H9 (cell line): ENCODE measurements around the gene FAM120C. TPM values are rescaled to one million over a fixed set of nuclear protein-coding genes. Genes with fewer than 3 reads are reported as not detected.

Experiments used
- DNase-seq: peaks from one replicate; pipeline ENCODE4 v3.0.0-alpha.2; 2017
- H2AFZ ChIP-seq: one replicate; pipeline ENCODE4 v1.6.1; 2013; ENCODE audit warnings: mild to moderate bottlenecking, low read length, control low read depth, moderate library complexity
- H2AK5ac ChIP-seq: 2 replicates; pipeline ENCODE4 v1.6.1; 2013; ENCODE audit warnings: low read length, control low read depth, mixed read lengths; ENCODE audit not compliant: insufficient read length
- H2BK120ac ChIP-seq: one replicate; pipeline ENCODE4 v1.6.1; 2013; ENCODE audit warnings: low read depth, mild to moderate bottlenecking, low read length, control low read depth, inconsistent platforms; ENCODE audit not compliant: poor library complexity, severe bottlenecking
- H2BK12ac ChIP-seq: 2 replicates; pipeline ENCODE4 v1.6.1; 2013; ENCODE audit warnings: low read length, control low read depth, mixed read lengths, low read depth; ENCODE audit not compliant: insufficient read length
- H2BK15ac ChIP-seq: 2 replicates; pipeline ENCODE4 v1.6.1; 2013; ENCODE audit warnings: low read depth, low read length, control low read depth
- H2BK20ac ChIP-seq: one replicate; pipeline ENCODE4 v1.6.1; 2013; ENCODE audit warnings: low read depth, mild to moderate bottlenecking, low read length, control low read depth, inconsistent platforms; ENCODE audit not compliant: poor library complexity, severe bottlenecking
- H2BK5ac ChIP-seq: 2 replicates; pipeline ENCODE4 v1.6.1; 2013; ENCODE audit warnings: low read length, control low read depth, mixed read lengths; ENCODE audit not compliant: insufficient read length
- H3K14ac ChIP-seq: 2 replicates; pipeline ENCODE4 v1.6.1; 2013; ENCODE audit warnings: low read length, control low read depth; ENCODE audit not compliant: insufficient read depth
- H3K18ac ChIP-seq: 2 replicates; pipeline ENCODE4 v1.6.1; 2013; ENCODE audit warnings: low read depth, mild to moderate bottlenecking, mixed read lengths, low read length, control low read depth; ENCODE audit not compliant: insufficient read length
- H3K23ac ChIP-seq: 2 replicates; pipeline ENCODE4 v1.6.1; 2013; ENCODE audit warnings: low read length, control low read depth, mixed read lengths, low read depth; ENCODE audit not compliant: insufficient read length
- H3K23me2 ChIP-seq: 2 replicates; pipeline ENCODE4 v1.6.1; 2013; ENCODE audit warnings: low read depth, mild to moderate bottlenecking, mixed read lengths, low read length, control low read depth; ENCODE audit not compliant: insufficient read length, poor library complexity, severe bottlenecking
- H3K27ac ChIP-seq: 2 replicates; pipeline ENCODE4 v1.5.1; 2013; ENCODE audit warnings: low read length, control low read depth, mixed read lengths, low read depth; ENCODE audit not compliant: insufficient read length
- H3K27me3 ChIP-seq: 2 replicates; pipeline ENCODE4 v1.6.1; 2013; ENCODE audit warnings: low read length, control low read depth, inconsistent platforms; ENCODE audit not compliant: insufficient read depth
- H3K4ac ChIP-seq: 2 replicates; pipeline ENCODE4 v1.6.1; 2013; ENCODE audit warnings: low read depth, mild to moderate bottlenecking, control low read depth, inconsistent platforms, low read length, moderate library complexity
- H3K4me1 ChIP-seq: 2 replicates; pipeline ENCODE4 v1.6.1; 2013; ENCODE audit warnings: low read length, control low read depth, inconsistent platforms; ENCODE audit not compliant: insufficient read depth
- H3K4me2 ChIP-seq: 2 replicates; pipeline ENCODE4 v1.6.1; 2013; ENCODE audit warnings: low read length, control low read depth, mixed read lengths; ENCODE audit not compliant: insufficient read length, insufficient read depth
- H3K56ac ChIP-seq: 2 replicates; pipeline ENCODE4 v1.6.1; 2013; ENCODE audit warnings: low read depth, mild to moderate bottlenecking, mixed read lengths, low read length, control low read depth; ENCODE audit not compliant: insufficient read length
- H3K79me1 ChIP-seq: 2 replicates; pipeline ENCODE4 v1.6.1; 2013; ENCODE audit warnings: low read depth, mild to moderate bottlenecking, moderate library complexity, low read length, control low read depth, inconsistent platforms; ENCODE audit not compliant: insufficient read depth, poor library complexity, severe bottlenecking
- H3K79me2 ChIP-seq: 2 replicates; pipeline ENCODE4 v1.6.1; 2013; ENCODE audit warnings: low read length, control low read depth, inconsistent platforms; ENCODE audit not compliant: insufficient read depth
- H3K9ac ChIP-seq: 2 replicates; pipeline ENCODE4 v1.6.1; 2013; ENCODE audit warnings: low read length, control low read depth, mixed read lengths; ENCODE audit not compliant: insufficient read length; ENCODE audit errors: extremely low read depth
- H3K9me3 ChIP-seq: one replicate; pipeline ENCODE4 v1.6.1; 2013; ENCODE audit warnings: low read depth, low read length, inconsistent platforms; ENCODE audit not compliant: control insufficient read depth
- H3T11ph ChIP-seq: one replicate; pipeline ENCODE4 v1.6.1; 2013; ENCODE audit warnings: mild to moderate bottlenecking, low read length, control low read depth, inconsistent platforms
- H4K20me1 ChIP-seq: one replicate; pipeline ENCODE4 v1.6.1; 2013; ENCODE audit not compliant: control insufficient read depth, insufficient read length, insufficient read depth
- H4K5ac ChIP-seq: 2 replicates; pipeline ENCODE4 v1.6.1; 2013; ENCODE audit warnings: low read depth, mild to moderate bottlenecking, mixed read lengths, low read length, control low read depth; ENCODE audit not compliant: insufficient read length
- H4K8ac ChIP-seq: replicated peaks from 2 replicates; pipeline ENCODE4 v1.6.1; 2013; ENCODE audit warnings: low read length, control low read depth, mixed read lengths, low read depth; ENCODE audit not compliant: insufficient read length
- H4K91ac ChIP-seq: 2 replicates; pipeline ENCODE4 v1.6.1; 2013; ENCODE audit warnings: low read depth, mild to moderate bottlenecking, moderate library complexity, mixed read lengths, low read length, control low read depth; ENCODE audit not compliant: insufficient read length
- H3K27ac Mint-ChIP-seq, 3 experiments: 2 replicates in 2 of 3; 3 replicates in 1 of 3; pipeline ENCODE4 v1.8.0; 2020 to 2021; ENCODE audit warnings: mixed read lengths in 3 of 3, mild to moderate bottlenecking in 1 of 3, moderate library complexity in 1 of 3
- H3K27me3 Mint-ChIP-seq: 2 replicates; pipeline ENCODE4 v1.8.0; 2021; ENCODE audit warnings: low read depth, mild to moderate bottlenecking, moderate library complexity, mixed read lengths
- H3K36me3 Mint-ChIP-seq, 3 experiments: 2 replicates in 2 of 3; 3 replicates in 1 of 3; pipeline ENCODE4 v1.8.0; 2020 to 2021; ENCODE audit warnings: low read depth in 3 of 3, mixed read lengths in 3 of 3; ENCODE audit not compliant: insufficient read depth in 1 of 3
- H3K4me1 Mint-ChIP-seq, 2 experiments: 2 replicates each; pipeline ENCODE4 v1.8.0; 2020; ENCODE audit warnings: mixed read lengths in 2 of 2
- H3K4me3 Mint-ChIP-seq, 2 experiments: 2 replicates in 1 of 2; 3 replicates in 1 of 2; pipeline ENCODE4 v1.8.0; 2020 to 2021; ENCODE audit warnings: mild to moderate bottlenecking in 2 of 2, mixed read lengths in 2 of 2, moderate library complexity in 1 of 2
- H3K9me3 Mint-ChIP-seq, 2 experiments: 2 replicates in 1 of 2; 3 replicates in 1 of 2; pipeline ENCODE4 v1.8.0; 2020; ENCODE audit warnings: mild to moderate bottlenecking in 2 of 2, mixed read lengths in 2 of 2, moderate library complexity in 1 of 2
- WGBS: extraction: QIAGEN DNeasy Blood & Tissue Kit; methylation state at CpG from one replicate; pipeline ENCODE4 v1.1.7; 2013; ENCODE audit warnings: missing lambda C conversion rate, low lambda C conversion rate, mixed read lengths; ENCODE audit not compliant: insufficient read length; ENCODE audit errors: extremely low coverage; 5-methylcytosine and 5-hydroxymethylcytosine counted together
- total RNA-seq: library from RNA; stranded (reverse); gene quantifications from 2 replicates; pipeline ENCODE4 v1.2.1, GENCODE V29; 2021
- TF ChIP-seq, protein P1 (sequence below): fragments of 200-600 bp; sonication (generic); conservative IDR thresholded peaks from 3 replicates; pipeline ENCODE4 v1.8.0; 2021; ENCODE audit warnings: antibody characterized with exemption, mild to moderate bottlenecking

Gene FAM120C
- total RNA-seq, 1 experiment from 2014 or later: 9.2 TPM

GRCh38 chrX:54093159-54093558, 89.9 kb downstream of the FAM120C start:
- H3K14ac ChIP-seq: no peak overlapping the region
- no peak overlapping the region for H4K5ac ChIP-seq
- H3T11ph ChIP-seq: no peak overlapping the region
- no peak overlapping the region for H2AK5ac ChIP-seq
- Mint-ChIP-seq H3K27ac (peak overlapping the region in 1 of 3 experiments; percentile 28; a peak in 1 of 7 replicates), H3K9me3 (peaks cover 47 to 58% of the 10 kb centered on the region in 2 experiments), H3K4me1 (peaks cover 0 to 2% of the 10 kb centered on the region in 2 experiments; a peak in 1 of 4 replicates), H3K4me3 (no peak overlapping the region), H3K36me3 (peaks cover 0 to 6% (median 2%) of the 10 kb centered on the region in 3 experiments; a peak in 3 of 7 replicates), H3K27me3 (no peaks in the 10 kb centered on the region)
- no peak overlapping the region for H2AFZ ChIP-seq
- TF ChIP-seq, protein P1, sequence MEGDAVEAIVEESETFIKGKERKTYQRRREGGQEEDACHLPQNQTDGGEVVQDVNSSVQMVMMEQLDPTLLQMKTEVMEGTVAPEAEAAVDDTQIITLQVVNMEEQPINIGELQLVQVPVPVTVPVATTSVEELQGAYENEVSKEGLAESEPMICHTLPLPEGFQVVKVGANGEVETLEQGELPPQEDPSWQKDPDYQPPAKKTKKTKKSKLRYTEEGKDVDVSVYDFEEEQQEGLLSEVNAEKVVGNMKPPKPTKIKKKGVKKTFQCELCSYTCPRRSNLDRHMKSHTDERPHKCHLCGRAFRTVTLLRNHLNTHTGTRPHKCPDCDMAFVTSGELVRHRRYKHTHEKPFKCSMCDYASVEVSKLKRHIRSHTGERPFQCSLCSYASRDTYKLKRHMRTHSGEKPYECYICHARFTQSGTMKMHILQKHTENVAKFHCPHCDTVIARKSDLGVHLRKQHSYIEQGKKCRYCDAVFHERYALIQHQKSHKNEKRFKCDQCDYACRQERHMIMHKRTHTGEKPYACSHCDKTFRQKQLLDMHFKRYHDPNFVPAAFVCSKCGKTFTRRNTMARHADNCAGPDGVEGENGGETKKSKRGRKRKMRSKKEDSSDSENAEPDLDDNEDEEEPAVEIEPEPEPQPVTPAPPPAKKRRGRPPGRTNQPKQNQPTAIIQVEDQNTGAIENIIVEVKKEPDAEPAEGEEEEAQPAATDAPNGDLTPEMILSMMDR: no peak
- no peak overlapping the region for H3K23ac ChIP-seq
- no peaks in the 10 kb centered on the region for H3K9me3 ChIP-seq
- H2BK15ac ChIP-seq: no peak overlapping the region
- no peak overlapping the region for H3K18ac ChIP-seq
- no peaks in the 10 kb centered on the region for H3K27me3 ChIP-seq
- H2BK5ac ChIP-seq: no peak overlapping the region
- H3K4me2 ChIP-seq: no peak overlapping the region
- H3K79me2 ChIP-seq: no peaks in the 10 kb centered on the region
- H4K91ac ChIP-seq: no peak overlapping the region
- H3K4ac ChIP-seq: no peak overlapping the region
- no peaks in the 10 kb centered on the region for H4K20me1 ChIP-seq
- WGBS: no CpG with 5 or more reads among the region's 1 CpG
- H3K9ac ChIP-seq: no peak overlapping the region
- no peaks in the 10 kb centered on the region for H3K4me1 ChIP-seq
- H3K79me1 ChIP-seq: no peaks in the 10 kb centered on the region
- H4K8ac ChIP-seq: no peak overlapping the region
- no peak overlapping the region for H2BK12ac ChIP-seq
- H3K56ac ChIP-seq: no peak overlapping the region
- no peak overlapping the region for H2BK20ac ChIP-seq
- no peak for DNase-seq
- no peak overlapping the region for H3K27ac ChIP-seq
- H2BK120ac ChIP-seq: no peak overlapping the region
- H3K23me2 ChIP-seq: no peaks in the 10 kb centered on the region
